HepG2 (cell line): ENCODE results near the gene ZNF282. TPM values are rescaled to one million over a fixed set of nuclear protein-coding genes. Genes with fewer than 3 reads are reported as not detected.

Experiments used
- ARNTL ChIP-seq: sonication (generic); formaldehyde crosslinking; IDR thresholded peaks from 2 replicates; pipeline ENCODE4 v1.4.0; 2020; ENCODE audit warnings: mild to moderate bottlenecking, missing genetic modification reagents
- CBX2 ChIP-seq, 2 experiments: fragments of 200-600 bp in 1 of 2; sonication (generic); formaldehyde crosslinking in 1 of 2; IDR thresholded peaks; 2 replicates each; pipeline versions ENCODE4 v1.7.0 to v1.8.1; 2018 to 2022; ENCODE audit warnings: low read depth in 2 of 2, low read length in 1 of 2, mild to moderate bottlenecking in 1 of 2, missing genetic modification reagents in 1 of 2
- DRAP1 ChIP-seq: IDR thresholded peaks from 2 replicates; pipeline ENCODE4 v1.6.1; 2016; ENCODE audit warnings: missing genetic modification reagents, missing compliant biosample characterization
- GABPA ChIP-seq, 2 experiments: IDR thresholded peaks; 2 replicates each; pipeline ENCODE4 v1.6.1; 2011 to 2016; ENCODE audit warnings: low read depth in 2 of 2, low read length in 1 of 2, missing biosample characterization in 1 of 2, missing genetic modification characterization in 1 of 2
- HNRNPL ChIP-seq: fragments of 200-400 bp; formaldehyde crosslinking; IDR thresholded peaks from 2 replicates; pipeline ENCODE4 v1.6.1; 2017; ENCODE audit warnings: mild to moderate bottlenecking, low read depth, low read length
- MTA1 ChIP-seq: sonication (generic); formaldehyde crosslinking; IDR thresholded peaks from 2 replicates; pipeline ENCODE4 v1.4.0; 2020; ENCODE audit warnings: missing genetic modification reagents, mild to moderate bottlenecking, borderline replicate concordance
- NFATC3 ChIP-seq: sonication (generic); formaldehyde crosslinking; IDR thresholded peaks from 2 replicates; pipeline ENCODE4 v1.5.1; 2020; ENCODE audit warnings: mild to moderate bottlenecking, missing genetic modification reagents
- NKX3-1 ChIP-seq: sonication (generic); formaldehyde crosslinking; IDR thresholded peaks from 2 replicates; pipeline ENCODE4 v1.5.0; 2020; ENCODE audit warnings: missing genetic modification reagents
- RORA ChIP-seq: sonication (generic); formaldehyde crosslinking; IDR thresholded peaks from 2 replicates; pipeline ENCODE4 v1.5.0; 2020; ENCODE audit warnings: mild to moderate bottlenecking, missing genetic modification reagents, moderate library complexity
- SNRNP70 ChIP-seq: fragments of 200-400 bp; formaldehyde crosslinking; IDR thresholded peaks from 2 replicates; pipeline ENCODE4 v1.6.1; 2017; ENCODE audit warnings: mild to moderate bottlenecking, low read depth, low read length, moderate library complexity
- TBX3 ChIP-seq: fragments of 450-650 bp; IDR thresholded peaks from 2 replicates; pipeline ENCODE4 v1.6.1; 2017; ENCODE audit warnings: antibody characterized with exemption, mild to moderate bottlenecking, inconsistent platforms, borderline replicate concordance
- TEAD2 ChIP-seq: sonication (generic); formaldehyde crosslinking; IDR thresholded peaks from 2 replicates; pipeline ENCODE4 v1.9.0; 2021; ENCODE audit warnings: missing genetic modification reagents
- ZFP36 ChIP-seq: fragments of 150-350 bp; IDR thresholded peaks from 2 replicates; pipeline ENCODE4 v1.6.1; 2018; ENCODE audit warnings: borderline replicate concordance, low read length, low read depth; ENCODE audit not compliant: partially characterized antibody
- ZKSCAN5 ChIP-seq: sonication (generic); formaldehyde crosslinking; IDR thresholded peaks from 2 replicates; pipeline ENCODE4 v1.5.1; 2020; ENCODE audit warnings: mild to moderate bottlenecking, missing genetic modification reagents
- ZMYM4 ChIP-seq: sonication (generic); formaldehyde crosslinking; IDR thresholded peaks from 2 replicates; pipeline ENCODE4 v1.8.1; 2023; ENCODE audit warnings: mild to moderate bottlenecking, missing genetic modification reagents
- ZNF124 ChIP-seq: sonication (generic); formaldehyde crosslinking; IDR thresholded peaks from 2 replicates; pipeline ENCODE4 v1.4.0; 2020; ENCODE audit warnings: missing genetic modification reagents
- ZNF180 ChIP-seq: sonication (generic); formaldehyde crosslinking; IDR thresholded peaks from 2 replicates; pipeline ENCODE4 v1.4.0; 2020; ENCODE audit warnings: low read depth, missing genetic modification reagents, borderline replicate concordance
- ZNF253 ChIP-seq: sonication (generic); formaldehyde crosslinking; IDR thresholded peaks from 2 replicates; pipeline ENCODE4 v1.8.0; 2022; ENCODE audit warnings: mild to moderate bottlenecking, missing genetic modification reagents, borderline replicate concordance
- ZNF318 ChIP-seq: sonication (generic); formaldehyde crosslinking; IDR thresholded peaks from 2 replicates; pipeline ENCODE4 v1.4.0; 2020; ENCODE audit warnings: mild to moderate bottlenecking, missing genetic modification reagents
- ZNF431 ChIP-seq: sonication (generic); formaldehyde crosslinking; IDR thresholded peaks from 2 replicates; pipeline ENCODE4 v1.9.0; 2022; ENCODE audit warnings: missing genetic modification reagents, low read depth, mild to moderate bottlenecking, borderline replicate concordance
- ZNF792 ChIP-seq: IDR thresholded peaks from 2 replicates; pipeline ENCODE4 v1.6.1; 2016
- ZNF839 ChIP-seq: sonication (generic); formaldehyde crosslinking; IDR thresholded peaks from 2 replicates; pipeline ENCODE4 v1.4.0; 2020; ENCODE audit warnings: missing genetic modification reagents, mild to moderate bottlenecking, borderline replicate concordance
- polyA plus RNA-seq, 8 experiments: library from polyadenylated mRNA; depleted of rRNA in 3 of 8; stranded (reverse) in 7 of 8; unstranded in 1 of 8; fragments of >200 nt; fragmentation: Illumina TruSeq in 4 of 8; extraction: Trizol in 4 of 8; gene quantifications; 2 replicates each; pipeline versions ENCODE4 v1.2.1 to v1.2.3, GENCODE V29; 2011 to 2016; ENCODE audit warnings: low read depth in 4 of 8, missing spikeins in 1 of 8, mixed read lengths in 1 of 8; ENCODE audit not compliant: insufficient read depth in 1 of 8
- total RNA-seq, 5 experiments: library from RNA; depleted of rRNA; stranded (reverse); fragments of >200 nt; fragmentation: Illumina TruSeq; extraction: Trizol; gene quantifications; 2 replicates each; pipeline ENCODE4 v1.2.3, GENCODE V29; 2016; ENCODE audit warnings: low read depth in 1 of 5

Gene ZNF282
- total and polyA plus RNA-seq, 2 of the 13 experiments (the other 11 are each of a cell fraction or from before 2014, with no cell fraction given): 9.1 to 20.9 TPM

GRCh38 chr7:149239345-149240143, 44.2 kb downstream of the ZNF282 start, which contains the start of gene ZNF212 (continued):
- no peak for TF ChIP-seq ZNF318 (CRISPR knock-in tag)
- peak; percentile 71; the same call in 1 of the 2 replicates for TF ChIP-seq ZNF792
- TF ChIP-seq RORA (CRISPR knock-in tag): no peak
- TF ChIP-seq NKX3-1 (CRISPR knock-in tag): no peak
- no peak for TF ChIP-seq TEAD2 (CRISPR knock-in tag)
- TF ChIP-seq TBX3: no peak
- TF ChIP-seq ZKSCAN5 (CRISPR knock-in tag): no peak
- no peak for TF ChIP-seq CBX2 (IDR thresholded peaks at IDR 0.05; ENCODE audit: low read depth, low read length)
- no peak for TF ChIP-seq CBX2 (CRISPR knock-in tag; IDR thresholded peaks at IDR 0.05; ENCODE audit: low read depth)
- TF ChIP-seq ARNTL: no peak
- TF ChIP-seq ZMYM4 (CRISPR knock-in tag): peak; percentile 93
- TF ChIP-seq ZFP36: no peak
- TF ChIP-seq ZNF839 (CRISPR knock-in tag): peak; percentile 39; the same call in 1 of the 2 replicates
- peak; percentile 71 for TF ChIP-seq DRAP1 (CRISPR knock-in tag)
- peak; percentile 72; the same call in 1 of the 2 replicates for TF ChIP-seq ZNF431 (CRISPR knock-in tag)
- no peak for TF ChIP-seq NFATC3 (CRISPR knock-in tag)
- TF ChIP-seq GABPA (IDR thresholded peaks at IDR 0.05; ENCODE audit: low read depth, low read length): no peak
- TF ChIP-seq GABPA (CRISPR knock-in tag; IDR thresholded peaks at IDR 0.05; ENCODE audit: low read depth): peak; percentile 69
- TF ChIP-seq HNRNPL: peak; percentile 87
- no peak for TF ChIP-seq ZNF253 (CRISPR knock-in tag)
- no peak for TF ChIP-seq SNRNP70
- peak; percentile 56; the same call in 1 of the 2 replicates for TF ChIP-seq ZNF124 (CRISPR knock-in tag)
- no peak for TF ChIP-seq ZNF180 (CRISPR knock-in tag)
- peak; percentile 64; the same call in 1 of the 2 replicates for TF ChIP-seq MTA1 (CRISPR knock-in tag)
